ENCODE results near the gene PRKAR1B.

The PRKAR1B gene

GRCh38 chr7:690478-691360 lies 36.4 kb downstream of the PRKAR1B start:
- TF ChIP-seq GATA3 (IDR thresholded peaks at IDR 0.05; ENCODE audit: low read depth, low read length) (no peak), GATA2 (IDR thresholded peaks at IDR 0.05; ENCODE audit: low read depth, low read length) (no peak)

- no peak for TF ChIP-seq GATA3 (IDR thresholded peaks at IDR 0.05; ENCODE audit: low read depth, low read length)
- no peak for TF ChIP-seq GATA2 (IDR thresholded peaks at IDR 0.05; ENCODE audit: low read depth, low read length)
These were observed 41.5 kb downstream of the PRKAR1B start for GRCh38 chr7:685540-685939.

GRCh38 chr7:684416-684815 lies 42.7 kb downstream of the PRKAR1B start:
- no peak for TF ChIP-seq GATA2 (IDR thresholded peaks at IDR 0.05; ENCODE audit: low read depth, low read length)
- TF ChIP-seq GATA3 (IDR thresholded peaks at IDR 0.05; ENCODE audit: low read depth, low read length): no peak

GRCh38 chr7:683526-684205 lies 43.4 kb downstream of the PRKAR1B start:
- TF ChIP-seq GATA3 (IDR thresholded peaks at IDR 0.05; ENCODE audit: low read depth, low read length) (no peak), GATA2 (IDR thresholded peaks at IDR 0.05; ENCODE audit: low read depth, low read length) (no peak)

DNA sequence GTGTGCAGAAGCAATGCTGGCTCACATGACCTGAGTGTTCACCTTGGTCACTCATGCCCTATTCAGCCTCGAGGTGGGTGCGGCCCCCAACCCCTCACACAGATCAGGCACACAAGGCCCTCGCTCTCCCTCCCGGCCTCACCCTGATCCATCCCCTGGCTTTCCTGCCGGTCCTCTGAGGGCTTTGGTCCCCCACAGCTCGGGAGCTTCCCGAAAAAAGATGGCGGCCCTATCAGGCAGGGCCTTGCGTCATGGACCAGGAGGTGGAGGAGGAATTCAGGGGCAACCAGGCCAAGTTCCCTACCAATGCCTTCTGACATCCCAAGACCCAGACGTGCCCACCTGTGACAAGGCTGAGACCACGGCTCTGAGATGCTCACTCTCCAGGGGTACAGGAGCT lies 44.3 kb downstream of the PRKAR1B start:
- TF ChIP-seq GATA3 (IDR thresholded peaks at IDR 0.05; ENCODE audit: low read depth, low read length) (no peak), GATA2 (IDR thresholded peaks at IDR 0.05; ENCODE audit: low read depth, low read length) (no peak)

- TF ChIP-seq GATA3 (IDR thresholded peaks at IDR 0.05; ENCODE audit: low read depth, low read length) (no peak), GATA2 (IDR thresholded peaks at IDR 0.05; ENCODE audit: low read depth, low read length) (no peak)
These were observed 45.4 kb downstream of the PRKAR1B start for GRCh38 chr7:681551-682307.

GRCh38 chr7:680411-681127 lies 46.5 kb downstream of the PRKAR1B start:
- TF ChIP-seq GATA2 (IDR thresholded peaks at IDR 0.05; ENCODE audit: low read depth, low read length) (no peak), GATA3 (IDR thresholded peaks at IDR 0.05; ENCODE audit: low read depth, low read length) (no peak)

- no peak for TF ChIP-seq GATA3 (IDR thresholded peaks at IDR 0.05; ENCODE audit: low read depth, low read length)
- TF ChIP-seq GATA2 (IDR thresholded peaks at IDR 0.05; ENCODE audit: low read depth, low read length): no peak
These were observed 50.1 kb downstream of the PRKAR1B start for GRCh38 chr7:676972-677385.

DNA sequence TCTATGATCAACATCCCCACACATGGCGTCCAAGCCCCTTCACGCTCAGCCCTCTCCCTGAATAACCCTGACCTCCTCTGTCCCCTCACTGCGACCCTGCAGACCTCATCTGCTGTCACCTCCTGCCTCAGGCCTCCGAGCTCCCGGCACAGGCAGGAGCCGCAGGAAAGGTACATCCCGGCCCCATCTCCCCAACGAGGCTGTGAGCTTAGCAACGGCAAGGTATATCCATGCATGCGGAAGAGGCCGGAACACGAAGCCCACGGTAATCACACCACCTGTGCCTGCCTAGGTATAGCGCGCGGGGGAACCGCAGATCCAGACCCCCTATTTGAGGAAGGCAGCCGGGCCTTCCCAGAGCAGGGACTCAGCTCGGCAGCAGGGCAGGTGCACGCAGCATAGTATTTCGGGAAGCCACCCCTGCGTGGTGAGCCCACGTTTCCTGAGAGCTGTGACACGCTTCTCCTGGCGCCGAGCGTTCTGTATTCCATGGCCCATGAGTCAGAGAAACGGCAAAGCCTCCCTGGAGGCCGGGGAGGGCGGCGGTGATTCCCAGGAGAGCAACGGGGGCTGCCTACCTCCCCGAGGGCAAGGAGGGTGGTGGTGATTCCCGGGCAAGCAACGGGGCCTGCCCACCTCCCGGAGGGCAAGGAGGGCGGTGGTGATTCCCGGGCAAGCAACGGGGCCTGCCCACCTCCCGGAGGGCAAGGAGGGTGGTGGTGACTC lies 50.7 kb downstream of the PRKAR1B start:
- no peak for TF ChIP-seq GATA2 (IDR thresholded peaks at IDR 0.05; ENCODE audit: low read depth, low read length)
- no peak for TF ChIP-seq GATA3 (IDR thresholded peaks at IDR 0.05; ENCODE audit: low read depth, low read length)

DNA sequence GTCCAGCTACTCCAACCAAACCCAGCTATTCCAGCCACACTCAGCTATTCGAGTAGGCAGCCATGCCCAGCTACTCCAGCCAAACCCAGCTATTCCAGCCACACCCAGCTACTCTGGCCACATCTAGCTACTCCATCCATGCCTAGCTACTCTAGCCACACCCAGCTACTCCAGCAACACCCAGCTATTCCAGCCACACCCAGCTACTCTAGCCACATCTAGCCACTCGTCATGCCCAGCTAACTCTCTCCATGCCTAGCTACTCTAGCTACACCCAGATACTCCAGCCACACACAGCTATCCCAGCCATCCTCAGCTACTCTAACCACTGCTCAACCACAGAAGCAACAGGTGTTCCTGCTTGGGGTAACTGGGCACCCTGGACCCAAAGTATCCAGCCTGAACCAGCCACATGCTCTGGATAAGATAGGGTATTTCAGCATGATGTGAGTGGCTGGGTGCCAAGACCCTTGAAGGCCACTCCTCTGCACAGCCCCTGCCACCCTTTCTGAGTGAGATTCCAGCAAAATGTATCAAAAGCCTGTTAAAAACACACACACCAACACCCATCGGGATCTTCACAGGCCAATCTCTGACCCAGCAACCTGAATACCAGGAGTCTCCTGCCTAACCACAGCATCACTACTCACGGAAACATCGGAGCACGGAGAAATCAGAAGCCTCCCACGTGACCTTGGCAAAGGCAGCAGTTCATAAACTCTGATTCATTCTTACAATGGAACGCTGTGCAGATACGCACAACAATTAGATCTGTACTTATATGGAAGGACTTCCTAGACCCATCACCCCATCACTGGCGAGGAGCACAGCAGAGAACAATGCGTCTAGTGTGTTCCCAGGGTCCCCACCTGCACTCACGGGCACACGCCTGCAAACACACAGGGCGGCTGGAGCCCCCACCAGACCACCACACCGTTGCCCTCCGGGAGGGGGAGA lies 52.3 kb downstream of the PRKAR1B start:
- TF ChIP-seq GATA2 (IDR thresholded peaks at IDR 0.05; ENCODE audit: low read depth, low read length) (no peak), GATA3 (IDR thresholded peaks at IDR 0.05; ENCODE audit: low read depth, low read length) (no peak)

GRCh38 chr7:673681-674453 lies 53.2 kb downstream of the PRKAR1B start:
- TF ChIP-seq GATA2 (IDR thresholded peaks at IDR 0.05; ENCODE audit: low read depth, low read length) (no peak), GATA3 (IDR thresholded peaks at IDR 0.05; ENCODE audit: low read depth, low read length) (no peak)

All from SH-SY5Y (cell line).